ENCODE measurements around the gene PLXND1. TPM values are rescaled to one million over a fixed set of nuclear protein-coding genes. Genes with fewer than 3 reads are reported as not detected.

The PLXND1 gene
- total RNA-seq, 1 experiment from 2014 or later: 26.3 TPM

- intact Hi-C loops (cut with micrococcal nuclease; ENCODE audit: unreplicated experiment): no loop called here
- no TSS peak for BruUV-seq (replicated peaks)
- Histone ChIP-seq H3K4me1 (peaks cover 24% of the 10 kb centered on the region), H3K4me3 (ENCODE audit: low read depth, low read length) (no peak overlapping the region), H3K36me3 (ENCODE audit: control insufficient read depth, insufficient read depth, low read length) (no peaks in the 10 kb centered on the region), H3K9me3 (no peaks in the 10 kb centered on the region), H3K27me3 (replicated peaks; ENCODE audit: control insufficient read depth, insufficient read depth, low read length) (no peaks in the 10 kb centered on the region)
- Mint-ChIP-seq H3K9me3 (ENCODE audit: unreplicated experiment) (no peaks in the 10 kb centered on the region), H3K36me3 (ENCODE audit: insufficient read depth, unreplicated experiment) (no peaks in the 10 kb centered on the region), H3K4me1 (ENCODE audit: low read depth, unreplicated experiment) (peaks cover 11% of the 10 kb centered on the region), H3K27me3 (ENCODE audit: insufficient read depth, unreplicated experiment) (no peaks in the 10 kb centered on the region), H3K4me3 (ENCODE audit: unreplicated experiment) (no peak overlapping the region), H3K27ac (ENCODE audit: unreplicated experiment) (no peak overlapping the region)
- TF ChIP-seq, protein P1, sequence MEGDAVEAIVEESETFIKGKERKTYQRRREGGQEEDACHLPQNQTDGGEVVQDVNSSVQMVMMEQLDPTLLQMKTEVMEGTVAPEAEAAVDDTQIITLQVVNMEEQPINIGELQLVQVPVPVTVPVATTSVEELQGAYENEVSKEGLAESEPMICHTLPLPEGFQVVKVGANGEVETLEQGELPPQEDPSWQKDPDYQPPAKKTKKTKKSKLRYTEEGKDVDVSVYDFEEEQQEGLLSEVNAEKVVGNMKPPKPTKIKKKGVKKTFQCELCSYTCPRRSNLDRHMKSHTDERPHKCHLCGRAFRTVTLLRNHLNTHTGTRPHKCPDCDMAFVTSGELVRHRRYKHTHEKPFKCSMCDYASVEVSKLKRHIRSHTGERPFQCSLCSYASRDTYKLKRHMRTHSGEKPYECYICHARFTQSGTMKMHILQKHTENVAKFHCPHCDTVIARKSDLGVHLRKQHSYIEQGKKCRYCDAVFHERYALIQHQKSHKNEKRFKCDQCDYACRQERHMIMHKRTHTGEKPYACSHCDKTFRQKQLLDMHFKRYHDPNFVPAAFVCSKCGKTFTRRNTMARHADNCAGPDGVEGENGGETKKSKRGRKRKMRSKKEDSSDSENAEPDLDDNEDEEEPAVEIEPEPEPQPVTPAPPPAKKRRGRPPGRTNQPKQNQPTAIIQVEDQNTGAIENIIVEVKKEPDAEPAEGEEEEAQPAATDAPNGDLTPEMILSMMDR (IDR thresholded peaks at IDR 0.05; ENCODE audit: insufficient read depth in 1 of 2, low read depth in 1 of 2, low read length in 1 of 2, severe bottlenecking in 1 of 2, unreplicated experiment in 1 of 2): no peak
- DNase-seq: no peak
- ChIA-PET CTCF (no interaction called here), POLR2A (no interaction called here)
Measured at GRCh38 chr3:129532261-129532660, 74.2 kb downstream of the PLXND1 start.

DNA sequence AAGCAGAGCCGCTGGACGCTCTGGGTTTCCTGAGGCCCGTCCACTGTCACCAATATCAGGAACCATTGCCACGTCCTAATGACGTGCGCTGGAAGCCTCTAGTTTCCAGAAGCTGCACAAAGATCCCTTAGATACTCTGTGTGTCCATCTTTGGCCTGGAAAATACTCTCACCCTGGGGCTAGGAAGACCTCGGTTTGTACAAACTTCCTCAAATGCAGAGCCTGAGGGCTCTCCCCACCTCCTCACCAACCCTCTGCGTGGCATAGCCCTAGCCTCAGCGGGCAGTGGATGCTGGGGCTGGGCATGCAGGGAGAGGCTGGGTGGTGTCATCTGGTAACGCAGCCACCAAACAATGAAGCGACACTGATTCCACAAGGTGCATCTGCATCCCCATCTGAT is 74.8 kb downstream of the PLXND1 start:
- ChIA-PET POLR2A (no interaction called here), CTCF (no interaction called here)
- no peaks in the 10 kb centered on the region for H3K27me3 Mint-ChIP-seq (ENCODE audit: insufficient read depth, unreplicated experiment)
- peaks cover 11% of the 10 kb centered on the region for H3K4me1 Mint-ChIP-seq (ENCODE audit: low read depth, unreplicated experiment)
- DNase-seq: no peak
- intact Hi-C loops (cut with micrococcal nuclease; ENCODE audit: unreplicated experiment): no loop called here
- Histone ChIP-seq H3K4me3 (ENCODE audit: low read depth, low read length) (no peak overlapping the region), H3K36me3 (ENCODE audit: control insufficient read depth, insufficient read depth, low read length) (no peaks in the 10 kb centered on the region), H3K27me3 (replicated peaks; ENCODE audit: control insufficient read depth, insufficient read depth, low read length) (no peaks in the 10 kb centered on the region), H3K4me1 (peaks cover 24% of the 10 kb centered on the region), H3K9me3 (no peaks in the 10 kb centered on the region)
- BruUV-seq (replicated peaks): no TSS peak
- H3K4me3 Mint-ChIP-seq (ENCODE audit: unreplicated experiment): no peak overlapping the region
- TF ChIP-seq, protein P1 (IDR thresholded peaks at IDR 0.05; ENCODE audit: insufficient read depth in 1 of 2, low read depth in 1 of 2, low read length in 1 of 2, severe bottlenecking in 1 of 2, unreplicated experiment in 1 of 2): no peak
- H3K27ac Mint-ChIP-seq (ENCODE audit: unreplicated experiment): no peak overlapping the region
- no peaks in the 10 kb centered on the region for H3K9me3 Mint-ChIP-seq (ENCODE audit: unreplicated experiment)
- no peaks in the 10 kb centered on the region for H3K36me3 Mint-ChIP-seq (ENCODE audit: insufficient read depth, unreplicated experiment)

DNA sequence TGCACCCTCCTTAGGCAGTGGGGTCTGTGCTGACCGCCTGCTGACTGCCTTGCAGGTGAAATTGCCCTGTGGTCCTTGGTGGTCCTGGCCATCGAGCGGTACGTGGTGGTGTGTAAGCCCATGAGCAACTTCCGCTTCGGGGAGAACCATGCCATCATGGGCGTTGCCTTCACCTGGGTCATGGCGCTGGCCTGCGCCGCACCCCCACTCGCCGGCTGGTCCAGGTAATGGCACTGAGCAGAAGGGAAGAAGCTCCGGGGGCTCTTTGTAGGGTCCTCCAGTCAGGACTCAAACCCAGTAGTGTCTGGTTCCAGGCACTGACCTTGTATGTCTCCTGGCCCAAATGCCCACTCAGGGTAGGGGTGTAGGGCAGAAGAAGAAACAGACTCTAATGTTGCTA is 75.7 kb downstream of the PLXND1 start:
- no peak for DNase-seq
- intact Hi-C loops (cut with micrococcal nuclease; ENCODE audit: unreplicated experiment): no loop called here
- Mint-ChIP-seq H3K27me3 (ENCODE audit: insufficient read depth, unreplicated experiment) (no peaks in the 10 kb centered on the region), H3K4me1 (ENCODE audit: low read depth, unreplicated experiment) (peaks cover 11% of the 10 kb centered on the region), H3K9me3 (ENCODE audit: unreplicated experiment) (no peaks in the 10 kb centered on the region), H3K27ac (ENCODE audit: unreplicated experiment) (no peak overlapping the region), H3K36me3 (ENCODE audit: insufficient read depth, unreplicated experiment) (no peaks in the 10 kb centered on the region), H3K4me3 (ENCODE audit: unreplicated experiment) (no peak overlapping the region)
- H3K9me3 ChIP-seq: no peaks in the 10 kb centered on the region
- H3K27me3 ChIP-seq (replicated peaks; ENCODE audit: control insufficient read depth, insufficient read depth, low read length): no peaks in the 10 kb centered on the region
- POLR2A ChIA-PET: no interaction called here
- H3K4me3 ChIP-seq (ENCODE audit: low read depth, low read length): no peak overlapping the region
- CTCF ChIA-PET: no interaction called here
- BruUV-seq (replicated peaks): no TSS peak
- TF ChIP-seq, protein P1 (IDR thresholded peaks at IDR 0.05; ENCODE audit: insufficient read depth in 1 of 2, low read depth in 1 of 2, low read length in 1 of 2, severe bottlenecking in 1 of 2, unreplicated experiment in 1 of 2): no peak
- peaks cover 24% of the 10 kb centered on the region for H3K4me1 ChIP-seq
- H3K36me3 ChIP-seq (ENCODE audit: control insufficient read depth, insufficient read depth, low read length): no peaks in the 10 kb centered on the region

All from Caco-2 (cell line).